Hepatocyte (in vitro differentiated cells): Measurements from ENCODE around the gene CYTH4. TPM values are rescaled to one million over a fixed set of nuclear protein-coding genes. Genes with fewer than 3 reads are reported as not detected.

Experiments used
- DNase-seq: peaks from one replicate; pipeline ENCODE4 v3.0.0-alpha.2; 2016; ENCODE audit warnings: low spot score
- H2AFZ ChIP-seq: fragments of 200-600 bp; sonication (generic); 2 replicates; pipeline ENCODE4 v1.6.0; 2016; ENCODE audit warnings: antibody characterized with exemption, mild to moderate bottlenecking
- H3K27ac ChIP-seq: fragments of 200-600 bp; sonication (generic); 2 replicates; pipeline ENCODE4 v1.5.1; 2016; ENCODE audit warnings: mild to moderate bottlenecking
- H3K27me3 ChIP-seq: fragments of 200-600 bp; sonication (generic); 2 replicates; pipeline ENCODE4 v1.6.1; 2016
- H3K36me3 ChIP-seq: fragments of 200-600 bp; sonication (generic); replicated peaks from 2 replicates; pipeline ENCODE4 v1.5.1; 2016; ENCODE audit warnings: low read depth; ENCODE audit not compliant: insufficient read depth
- H3K4me1 ChIP-seq: fragments of 200-600 bp; sonication (generic); 2 replicates; pipeline ENCODE4 v1.5.1; 2016; ENCODE audit warnings: mild to moderate bottlenecking, moderate library complexity; ENCODE audit not compliant: insufficient read depth
- H3K4me2 ChIP-seq: fragments of 200-600 bp; sonication (generic); 2 replicates; pipeline ENCODE4 v1.6.0; 2016
- H3K4me3 ChIP-seq: fragments of 200-600 bp; sonication (generic); 2 replicates; pipeline ENCODE4 v1.5.1; 2016; ENCODE audit warnings: mild to moderate bottlenecking
- H3K79me2 ChIP-seq: fragments of 200-600 bp; sonication (generic); 2 replicates; pipeline ENCODE4 v1.6.0; 2017; ENCODE audit warnings: mild to moderate bottlenecking
- H3K9me2 ChIP-seq: fragments of 200-600 bp; sonication (generic); replicated peaks from 2 replicates; pipeline ENCODE4 v1.6.0; 2017; ENCODE audit warnings: mild to moderate bottlenecking; ENCODE audit not compliant: insufficient read depth
- H3K9me3 ChIP-seq: fragments of 200-600 bp; sonication (generic); 2 replicates; pipeline ENCODE4 v1.5.1; 2016; ENCODE audit warnings: low read depth, mild to moderate bottlenecking
- H4K20me1 ChIP-seq: fragments of 200-600 bp; sonication (generic); 2 replicates; pipeline ENCODE4 v1.6.0; 2016; ENCODE audit warnings: mild to moderate bottlenecking; ENCODE audit not compliant: insufficient read depth, poor library complexity, severe bottlenecking
- CTCF ChIP-seq: fragments of 200-600 bp; sonication (generic); IDR thresholded peaks from 2 replicates; pipeline ENCODE4 v1.5.1; 2016; ENCODE audit warnings: antibody characterized with exemption, mild to moderate bottlenecking; ENCODE audit not compliant: poor library complexity
- EZH2 ChIP-seq: fragments of 200-600 bp; sonication (generic); IDR thresholded peaks from 2 replicates; pipeline ENCODE4 v1.6.1; 2016; ENCODE audit warnings: antibody characterized with exemption, mild to moderate bottlenecking, borderline replicate concordance
- EZH2phosphoT487 ChIP-seq: fragments of 200-600 bp; sonication (generic); IDR thresholded peaks from one replicate; pipeline ENCODE4 v1.6.1; 2018; ENCODE audit warnings: antibody characterized with exemption, mild to moderate bottlenecking, low read depth, moderate library complexity; ENCODE audit not compliant: unreplicated experiment, severe bottlenecking
- WGBS: methylation state at CpG from one replicate; pipeline ENCODE4 v1.1.6; 2016; ENCODE audit warnings: low lambda C conversion rate; ENCODE audit errors: missing lambda C conversion rate; 5-methylcytosine and 5-hydroxymethylcytosine counted together
- polyA plus RNA-seq: library from polyadenylated mRNA; unstranded; fragments of >200 nt; fragmentation: Nextera tagmentation; extraction: Ambion mirVana; gene quantifications from 2 replicates; pipeline ENCODE4 v1.2.1, GENCODE V29; 2016
- total RNA-seq: library from RNA; depleted of rRNA; stranded (reverse); fragments of >200 nt; gene quantifications from 2 replicates; pipeline ENCODE4 v1.2.3, GENCODE V29; 2014

Gene CYTH4
- total and polyA plus RNA-seq, 2 experiments from 2014 or later, result 0.57 to 0.94 TPM

- H3K9me3 ChIP-seq, result no peaks in the 10 kb centered on the region
- no peaks in the 10 kb centered on the region for H3K36me3 ChIP-seq
- TF ChIP-seq EZH2phosphoT487 (no peak), EZH2 (no peak), CTCF (no peak)
- no peak overlapping the region for H3K27ac ChIP-seq
- H3K79me2 ChIP-seq, result no peaks in the 10 kb centered on the region
- no peak overlapping the region for H3K4me2 ChIP-seq
- 88% methylated on average over 3 of the region's 3 CpGs for WGBS
- H3K4me3 ChIP-seq, result no peak overlapping the region
- no peaks in the 10 kb centered on the region for H4K20me1 ChIP-seq
- H3K4me1 ChIP-seq, result peaks cover 2% of the 10 kb centered on the region
- H3K9me2 ChIP-seq, result no peaks in the 10 kb centered on the region
- H2AFZ ChIP-seq, result no peak overlapping the region
- H3K27me3 ChIP-seq, result no peaks in the 10 kb centered on the region
- DNase-seq, result no peak
Observed at GRCh38 chr22:37351232-37351631, 68.9 kb downstream of the CYTH4 start.

- H3K9me3 ChIP-seq, result no peaks in the 10 kb centered on the region
- no peak overlapping the region for H3K4me3 ChIP-seq
- H3K4me2 ChIP-seq, result no peak overlapping the region
- 90% methylated on average over 7 of the region's 7 CpGs for WGBS
- H3K27ac ChIP-seq, result no peak overlapping the region
- no peaks in the 10 kb centered on the region for H4K20me1 ChIP-seq
- H3K79me2 ChIP-seq, result no peaks in the 10 kb centered on the region
- no peaks in the 10 kb centered on the region for H3K36me3 ChIP-seq
- TF ChIP-seq EZH2 (no peak), CTCF (no peak), EZH2phosphoT487 (no peak)
- H3K4me1 ChIP-seq, result no peaks in the 10 kb centered on the region
- no peaks in the 10 kb centered on the region for H3K9me2 ChIP-seq
- DNase-seq, result no peak
- no peaks in the 10 kb centered on the region for H3K27me3 ChIP-seq
- no peak overlapping the region for H2AFZ ChIP-seq
Observed at GRCh38 chr22:37352481-37352880, 70.2 kb downstream of the CYTH4 start.

- Histone ChIP-seq H3K27ac (no peak overlapping the region), H3K4me2 (no peak overlapping the region), H4K20me1 (no peaks in the 10 kb centered on the region), H3K4me1 (no peaks in the 10 kb centered on the region), H3K4me3 (no peak overlapping the region), H3K9me2 (no peaks in the 10 kb centered on the region), H3K79me2 (no peaks in the 10 kb centered on the region), H3K27me3 (no peaks in the 10 kb centered on the region), H3K9me3 (no peaks in the 10 kb centered on the region), H2AFZ (no peak overlapping the region), H3K36me3 (no peaks in the 10 kb centered on the region)
- TF ChIP-seq EZH2phosphoT487 (no peak), EZH2 (no peak), CTCF (no peak)
- DNase-seq, result no peak
- WGBS, result 94% methylated on average over 16 of the region's 16 CpGs
Observed at GRCh38 chr22:37353839-37354238, 71.5 kb downstream of the CYTH4 start.

GRCh38 chr22:37354261-37354660 lies 72.0 kb downstream of the CYTH4 start:
- H3K27me3 ChIP-seq, result no peaks in the 10 kb centered on the region
- TF ChIP-seq EZH2phosphoT487, result no peak
- TF ChIP-seq EZH2, result no peak
- no peak for TF ChIP-seq CTCF
- H3K9me3 ChIP-seq, result no peaks in the 10 kb centered on the region
- no peak overlapping the region for H3K27ac ChIP-seq
- no peaks in the 10 kb centered on the region for H3K36me3 ChIP-seq
- 59% methylated on average over 4 of the region's 4 CpGs for WGBS
- H3K79me2 ChIP-seq, result no peaks in the 10 kb centered on the region
- H3K4me2 ChIP-seq, result no peak overlapping the region
- no peak overlapping the region for H3K4me3 ChIP-seq
- no peaks in the 10 kb centered on the region for H4K20me1 ChIP-seq
- H3K4me1 ChIP-seq, result no peaks in the 10 kb centered on the region
- H3K9me2 ChIP-seq, result no peaks in the 10 kb centered on the region
- no peak for DNase-seq
- no peak overlapping the region for H2AFZ ChIP-seq
